ENCODE data around the gene FIZ1. TPM values are rescaled to one million over a fixed set of nuclear protein-coding genes. Genes with fewer than 3 reads are reported as not detected.

The FIZ1 gene
- total RNA-seq, 2 donors from 2014 or later, result 14.8 to 16.4 TPM

- no peaks in the 10 kb centered on the region for H3K27me3 ChIP-seq (replicated peaks; ENCODE audit: insufficient read depth)
- H3K9me3 ChIP-seq, result no peaks in the 10 kb centered on the region
- no peaks in the 10 kb centered on the region for H3K36me3 ChIP-seq
- H3K27ac ChIP-seq, result no peak overlapping the region
- intact Hi-C loops (cut with DNase I), result no loop called here
- DNase-seq (ENCODE audit: low spot score), result no peak
- no peaks in the 10 kb centered on the region for H3K4me1 ChIP-seq (replicated peaks)
- H3K4me3 ChIP-seq, result no peak overlapping the region
- TF ChIP-seq, protein P1, sequence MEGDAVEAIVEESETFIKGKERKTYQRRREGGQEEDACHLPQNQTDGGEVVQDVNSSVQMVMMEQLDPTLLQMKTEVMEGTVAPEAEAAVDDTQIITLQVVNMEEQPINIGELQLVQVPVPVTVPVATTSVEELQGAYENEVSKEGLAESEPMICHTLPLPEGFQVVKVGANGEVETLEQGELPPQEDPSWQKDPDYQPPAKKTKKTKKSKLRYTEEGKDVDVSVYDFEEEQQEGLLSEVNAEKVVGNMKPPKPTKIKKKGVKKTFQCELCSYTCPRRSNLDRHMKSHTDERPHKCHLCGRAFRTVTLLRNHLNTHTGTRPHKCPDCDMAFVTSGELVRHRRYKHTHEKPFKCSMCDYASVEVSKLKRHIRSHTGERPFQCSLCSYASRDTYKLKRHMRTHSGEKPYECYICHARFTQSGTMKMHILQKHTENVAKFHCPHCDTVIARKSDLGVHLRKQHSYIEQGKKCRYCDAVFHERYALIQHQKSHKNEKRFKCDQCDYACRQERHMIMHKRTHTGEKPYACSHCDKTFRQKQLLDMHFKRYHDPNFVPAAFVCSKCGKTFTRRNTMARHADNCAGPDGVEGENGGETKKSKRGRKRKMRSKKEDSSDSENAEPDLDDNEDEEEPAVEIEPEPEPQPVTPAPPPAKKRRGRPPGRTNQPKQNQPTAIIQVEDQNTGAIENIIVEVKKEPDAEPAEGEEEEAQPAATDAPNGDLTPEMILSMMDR (IDR thresholded peaks at IDR 0.05), result no peak
- no peak for TF ChIP-seq POLR2A (IDR thresholded peaks at IDR 0.05)
- no peak for TF ChIP-seq POLR2AphosphoS5 (IDR thresholded peaks at IDR 0.05)
- 16% methylated on average over 12 of the region's 12 CpGs for WGBS
Measured at GRCh38 chr19:55563261-55563690, 36.0 kb downstream of the FIZ1 start.

DNA sequence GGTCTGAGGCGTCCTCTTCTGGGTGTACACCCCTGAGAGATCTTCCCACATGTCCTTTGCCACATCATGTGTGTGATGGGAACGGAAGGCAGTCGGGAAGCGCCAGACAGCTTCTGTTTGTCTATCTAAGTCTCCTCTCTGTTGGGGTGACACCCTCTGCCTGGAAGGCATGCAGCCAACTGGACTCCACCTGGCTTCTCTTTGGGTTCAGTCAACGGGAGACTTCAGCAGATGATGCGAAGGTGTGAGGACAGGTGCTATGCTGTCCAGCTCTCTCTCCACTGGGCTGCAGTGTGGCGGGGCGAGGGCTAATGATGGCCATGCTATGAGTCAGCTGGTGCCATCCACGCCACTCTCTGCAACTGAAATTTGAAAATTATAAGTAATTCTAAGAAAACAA is 39.6 kb downstream of the FIZ1 start:
- Histone ChIP-seq H3K4me1 (replicated peaks) (no peaks in the 10 kb centered on the region), H3K9me3 (no peaks in the 10 kb centered on the region), H3K4me3 (no peak overlapping the region), H3K27me3 (replicated peaks; ENCODE audit: insufficient read depth) (no peaks in the 10 kb centered on the region), H3K27ac (no peak overlapping the region), H3K36me3 (no peaks in the 10 kb centered on the region)
- DNase-seq (ENCODE audit: low spot score), result no peak
- intact Hi-C loops (cut with DNase I), result no loop called here
- TF ChIP-seq, protein P1 (IDR thresholded peaks at IDR 0.05), result no peak
- no peak for TF ChIP-seq POLR2AphosphoS5 (IDR thresholded peaks at IDR 0.05)
- 73% methylated on average over 9 of the region's 9 CpGs for WGBS

GRCh38 chr19:55554741-55555152 is 44.6 kb downstream of the FIZ1 start:
- no peaks in the 10 kb centered on the region for H3K36me3 ChIP-seq
- H3K27me3 ChIP-seq (replicated peaks; ENCODE audit: insufficient read depth), result no peaks in the 10 kb centered on the region
- DNase-seq (ENCODE audit: low spot score), result no peak
- no peak overlapping the region for H3K4me3 ChIP-seq
- intact Hi-C loops (cut with DNase I), result no loop called here
- H3K9me3 ChIP-seq, result no peaks in the 10 kb centered on the region
- no peak overlapping the region for H3K27ac ChIP-seq
- no peaks in the 10 kb centered on the region for H3K4me1 ChIP-seq (replicated peaks)
- TF ChIP-seq, protein P1 (IDR thresholded peaks at IDR 0.05), result no peak
- TF ChIP-seq POLR2AphosphoS5 (IDR thresholded peaks at IDR 0.05), result no peak
- no peak for TF ChIP-seq POLR2A (IDR thresholded peaks at IDR 0.05)
- 69% methylated on average over 8 of the region's 8 CpGs for WGBS

- H3K36me3 ChIP-seq, result no peaks in the 10 kb centered on the region
- no peak for TF ChIP-seq POLR2A (IDR thresholded peaks at IDR 0.05)
- TF ChIP-seq, protein P1 (IDR thresholded peaks at IDR 0.05), result no peak
- TF ChIP-seq POLR2AphosphoS5 (IDR thresholded peaks at IDR 0.05), result no peak
- H3K4me3 ChIP-seq, result no peak overlapping the region
- H3K27me3 ChIP-seq (replicated peaks; ENCODE audit: insufficient read depth), result no peaks in the 10 kb centered on the region
- intact Hi-C loops (cut with DNase I), result no loop called here
- no peaks in the 10 kb centered on the region for H3K4me1 ChIP-seq (replicated peaks)
- DNase-seq (ENCODE audit: low spot score), result no peak
- 95% methylated on average over 9 of the region's 9 CpGs for WGBS
- no peak overlapping the region for H3K27ac ChIP-seq
- no peaks in the 10 kb centered on the region for H3K9me3 ChIP-seq
Measured at GRCh38 chr19:55554302-55554701, 45.0 kb downstream of the FIZ1 start.

DNA sequence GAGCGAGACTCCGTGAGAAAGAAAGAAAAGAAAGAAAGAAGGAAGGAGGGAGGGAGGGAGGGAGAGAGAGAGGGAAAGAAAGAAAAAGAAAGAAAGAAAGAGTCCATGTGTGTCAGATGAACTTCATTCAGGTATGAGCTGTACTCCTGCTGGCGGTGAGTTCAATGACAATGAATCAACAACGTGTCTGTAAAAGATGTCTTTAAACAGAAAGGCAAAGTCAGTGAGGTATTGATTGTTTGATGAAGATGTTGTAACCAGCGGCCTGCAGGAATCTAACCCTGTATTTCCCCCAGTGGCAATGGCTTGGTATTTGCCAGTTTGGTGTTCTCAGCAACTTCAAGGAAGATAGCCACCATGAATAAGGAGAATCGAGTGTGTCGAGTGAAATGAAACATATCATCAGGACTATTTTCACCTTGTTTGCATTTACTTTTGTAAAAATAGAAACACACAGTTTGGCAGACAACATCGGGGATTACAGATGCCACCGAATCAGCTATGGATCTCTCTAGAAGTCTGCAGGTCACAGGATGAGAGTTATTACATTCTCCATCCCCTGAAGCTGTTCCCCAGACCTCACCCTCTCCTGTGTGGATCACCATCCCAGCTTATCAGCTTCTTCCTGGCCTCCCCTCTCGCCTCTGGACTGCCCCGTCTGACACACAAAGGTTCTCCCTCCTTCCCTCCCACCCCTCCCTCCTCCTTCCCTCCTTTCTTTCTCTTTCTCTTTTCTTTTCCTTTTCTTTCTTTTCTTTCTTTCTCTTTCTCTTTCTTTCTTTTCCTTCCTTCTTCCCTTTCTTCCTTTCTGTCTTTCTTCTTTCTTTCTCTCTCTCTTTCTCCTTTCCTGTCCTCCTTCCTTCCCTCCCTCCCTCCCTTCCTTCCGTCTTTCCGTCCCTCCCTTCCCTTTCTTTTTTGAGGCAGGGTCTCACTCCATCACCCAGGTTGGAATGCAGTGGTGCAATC is 45.8 kb downstream of the FIZ1 start:
- no peak overlapping the region for H3K4me3 ChIP-seq
- H3K9me3 ChIP-seq, result no peaks in the 10 kb centered on the region
- no peaks in the 10 kb centered on the region for H3K36me3 ChIP-seq
- H3K27me3 ChIP-seq (replicated peaks; ENCODE audit: insufficient read depth), result no peaks in the 10 kb centered on the region
- intact Hi-C loops (cut with DNase I), result no loop called here
- H3K27ac ChIP-seq, result no peak overlapping the region
- TF ChIP-seq, protein P1 (IDR thresholded peaks at IDR 0.05), result no peak
- TF ChIP-seq POLR2AphosphoS5 (IDR thresholded peaks at IDR 0.05) (no peak), POLR2A (IDR thresholded peaks at IDR 0.05) (no peak)
- WGBS, result 50% methylated on average over 13 of the region's 13 CpGs
- no peaks in the 10 kb centered on the region for H3K4me1 ChIP-seq (replicated peaks)
- no peak for DNase-seq (ENCODE audit: low spot score)
